Activated CD8-positive, alpha-beta T cell treated with anti-CD3 and anti-CD28 coated beads for 36 hours (primary cell): ENCODE measurements around the gene UCK1. TPM values are rescaled to one million over a fixed set of nuclear protein-coding genes. Genes with fewer than 3 reads are reported as not detected.

Experiments
- ATAC-seq: fragments of 200-7000 bp; cut with Tn5 transposase; one replicate; pipeline ENCODE4 v1.10.0; 2021; ENCODE audit warnings: mild to moderate bottlenecking, moderate library complexity
- CTCF ChIA-PET: fragments of 350-600 bp; sonication (Branson Sonifier 250); formaldehyde crosslinking; loops from one replicate; lab custom pipeline; 2021; ENCODE audit warnings: antibody characterized with exemption; lab: Charles Lee
- POLR2A ChIA-PET: fragments of 350-600 bp; sonication (Branson Sonifier 250); formaldehyde crosslinking; loops from one replicate; lab custom pipeline; 2021; ENCODE audit warnings: antibody characterized with exemption; lab: Charles Lee
- DNase-seq: peaks from one replicate; pipeline ENCODE4 v3.0.0-alpha.2; 2020
- H3K27ac Mint-ChIP-seq: one replicate; pipeline ENCODE4 v1.8.0; 2021; ENCODE audit warnings: mild to moderate bottlenecking, mixed read lengths
- H3K27me3 Mint-ChIP-seq: one replicate; pipeline ENCODE4 v1.8.0; 2021; ENCODE audit warnings: mixed read lengths
- H3K36me3 Mint-ChIP-seq: one replicate; pipeline ENCODE4 v1.8.0; 2021; ENCODE audit warnings: low read depth, mixed read lengths
- H3K4me1 Mint-ChIP-seq: one replicate; pipeline ENCODE4 v1.8.0; 2021; ENCODE audit warnings: low read depth, mixed read lengths
- H3K4me3 Mint-ChIP-seq: one replicate; pipeline ENCODE4 v1.8.0; 2021; ENCODE audit warnings: mild to moderate bottlenecking, moderate library complexity, mixed read lengths
- H3K9me3 Mint-ChIP-seq: one replicate; pipeline ENCODE4 v1.8.0; 2021; ENCODE audit warnings: mixed read lengths
- CTCF ChIP-seq: fragments of 200-600 bp; IDR thresholded peaks from one replicate; pipeline ENCODE4 v1.8.0; 2022; ENCODE audit warnings: antibody characterized with exemption, mild to moderate bottlenecking
- intact Hi-C: fragments of 100-400 bp; cut with micrococcal nuclease; formaldehyde crosslinking; loops from one replicate; pipeline ENCODE4 v1.10.0; 2022
- total RNA-seq, 2 experiments: library from RNA; stranded (reverse); gene quantifications; one replicate each; pipeline ENCODE4 v1.2.3, GENCODE V29; 2021

Gene UCK1
- total RNA-seq, 2 experiments from 2014 or later: 16.7 to 22.1 TPM

GRCh38 chr9:131503626-131504465 lies 27.2 kb downstream of the UCK1 start:
- peak overlapping the region; percentile 99 for H3K4me3 Mint-ChIP-seq
- ChIA-PET CTCF (interaction anchor here (0.7 to 3.1 kb wide), 5 partner anchors 131 to 236 kb away, joined by 3 to 13 read pairs (median 3); partner anchors contain the start of gene RAPGEF1), POLR2A (interaction anchor here (0.5 to 1.9 kb wide), 8 partner anchors 9 to 379 kb away, joined by 3 to 7 read pairs (median 5); partner anchors contain the start of gene NUP214)
- peak; percentile 55 for ATAC-seq
- intact Hi-C loops: loop anchor here (5.0 kb wide), 2 partner anchors 97 to 228 kb away; no protein-coding TSS in a partner anchor
- H3K27me3 Mint-ChIP-seq: no peaks in the 10 kb centered on the region
- peaks cover 50% of the 10 kb centered on the region for H3K4me1 Mint-ChIP-seq
- H3K9me3 Mint-ChIP-seq: no peaks in the 10 kb centered on the region
- H3K27ac Mint-ChIP-seq: peak overlapping the region; percentile 88
- peak; percentile 92 for DNase-seq
- H3K36me3 Mint-ChIP-seq: peaks cover 18% of the 10 kb centered on the region
- no peak for TF ChIP-seq CTCF

GRCh38 chr9:131502781-131503625 lies 28.1 kb downstream of the UCK1 start, which contains the start of gene POMT1:
Gene POMT1, plus strand, starts transcription at chr9:131502918. Its CDS starts 1,301 bp downstream, at chr9:131504219.
- intact Hi-C loops: loop anchor here (5.0 kb wide), 2 partner anchors 96 to 229 kb away; no protein-coding TSS in a partner anchor
- Mint-ChIP-seq H3K4me1 (peaks cover 57% of the 10 kb centered on the region), H3K4me3 (peak within 1 kb of the TSS; percentile 99), H3K27ac (peak within 1 kb of the TSS; percentile 91), H3K27me3 (no peaks in the 10 kb centered on the region), H3K9me3 (no peaks in the 10 kb centered on the region), H3K36me3 (peaks cover 18% of the 10 kb centered on the region)
- TF ChIP-seq CTCF: no peak
- DNase-seq: peak; percentile 89
- peak; percentile 56 for ATAC-seq
- POLR2A ChIA-PET: interaction anchor here (0.5 to 1.9 kb wide), 8 partner anchors 10 to 378 kb away, joined by 3 to 7 read pairs (median 4); partner anchors contain the start of gene NUP214
- CTCF ChIA-PET: interaction anchor here (0.7 to 3.1 kb wide), 5 partner anchors 130 to 237 kb away, joined by 3 to 13 read pairs (median 3); partner anchors contain the start of gene RAPGEF1

- ChIA-PET CTCF (interaction anchor here (0.9 to 2.0 kb wide), 5 partner anchors 22 to 227 kb away, joined by 3 to 4 read pairs (median 3); no protein-coding TSS in a partner anchor), POLR2A (interaction anchor here (0.9 to 3.1 kb wide), 7 partner anchors 20 to 247 kb away, joined by 3 to 8 read pairs (median 4); no protein-coding TSS in a partner anchor)
- TF ChIP-seq CTCF: no peak
- Mint-ChIP-seq H3K27me3 (no peaks in the 10 kb centered on the region), H3K36me3 (peaks cover 26% of the 10 kb centered on the region), H3K27ac (peak overlapping the region; percentile 91), H3K9me3 (no peaks in the 10 kb centered on the region), H3K4me1 (peaks cover 63% of the 10 kb centered on the region), H3K4me3 (peak overlapping the region; percentile 66)
- intact Hi-C loops: loop anchor here (5.0 kb wide), 2 partner anchors 94 to 231 kb away; no protein-coding TSS in a partner anchor
- peak; percentile 38 for ATAC-seq
- DNase-seq: peak; percentile 83
Measured at GRCh38 chr9:131500939-131501541, 30.0 kb downstream of the UCK1 start.

GRCh38 chr9:131500377-131500776 lies 30.7 kb downstream of the UCK1 start:
- TF ChIP-seq CTCF: no peak
- H3K36me3 Mint-ChIP-seq: peaks cover 26% of the 10 kb centered on the region
- POLR2A ChIA-PET: interaction anchor here (0.9 to 3.1 kb wide), 9 partner anchors 20 to 246 kb away, joined by 3 to 8 read pairs (median 4); no protein-coding TSS in a partner anchor
- H3K27me3 Mint-ChIP-seq: no peaks in the 10 kb centered on the region
- DNase-seq (peak; percentile 87), ATAC-seq (peak; percentile 67)
- no peaks in the 10 kb centered on the region for H3K9me3 Mint-ChIP-seq
- peak overlapping the region; percentile 66 for H3K4me3 Mint-ChIP-seq
- intact Hi-C loops: loop anchor here (5.0 kb wide), 2 partner anchors 93 to 232 kb away; no protein-coding TSS in a partner anchor
- H3K27ac Mint-ChIP-seq: peak overlapping the region; percentile 91
- peaks cover 61% of the 10 kb centered on the region for H3K4me1 Mint-ChIP-seq
- CTCF ChIA-PET: interaction anchor here (0.9 to 2.0 kb wide), 5 partner anchors 21 to 228 kb away, joined by 3 to 4 read pairs (median 3); no protein-coding TSS in a partner anchor
